Fibroblast of pulmonary artery (primary cell): ENCODE results near the gene KCTD11.

Experiments
- DNase-seq: peaks from one replicate; pipeline ENCODE4 v3.0.0-alpha.2; 2010; ENCODE audit warnings: low read depth
- H3K4me3 ChIP-seq: replicated peaks from 2 replicates; pipeline ENCODE4 v1.5.1; 2011; ENCODE audit warnings: low read depth, mild to moderate bottlenecking, control low read depth, low read length, moderate library complexity
- CTCF ChIP-seq: IDR thresholded peaks from 2 replicates; pipeline ENCODE4 v1.5.1; 2011; ENCODE audit warnings: mild to moderate bottlenecking, control low read depth, low read length, inconsistent platforms; ENCODE audit errors: missing control alignments

KCTD11 gene

GRCh38 chr17:7309628-7310027 lies 42.3 kb upstream of the KCTD11 start:
- peak overlapping the region; percentile 97 for H3K4me3 ChIP-seq
- no peak for TF ChIP-seq CTCF
- DNase-seq, result no peak

- no peak overlapping the region for H3K4me3 ChIP-seq
- no peak for TF ChIP-seq CTCF
- DNase-seq, result no peak
These were observed 40.8 kb upstream of the KCTD11 start for GRCh38 chr17:7311110-7311705.

GRCh38 chr17:7312432-7313087 lies 39.4 kb upstream of the KCTD11 start:
- TF ChIP-seq CTCF, result no peak
- no peak for DNase-seq
- no peak overlapping the region for H3K4me3 ChIP-seq

GRCh38 chr17:7313088-7313889 lies 38.7 kb upstream of the KCTD11 start:
- no peak overlapping the region for H3K4me3 ChIP-seq
- TF ChIP-seq CTCF, result no peak
- no peak for DNase-seq

GRCh38 chr17:7313890-7314718 lies 37.9 kb upstream of the KCTD11 start:
- no peak for TF ChIP-seq CTCF
- peak overlapping the region; percentile 82 for H3K4me3 ChIP-seq
- no peak for DNase-seq

- peak; percentile 76 for DNase-seq
- H3K4me3 ChIP-seq, result peak within 1 kb of the TSS; percentile 82
- TF ChIP-seq CTCF, result no peak
These were observed 37.0 kb upstream of the KCTD11 start, which contains the start of gene GPS2 for GRCh38 chr17:7314719-7315569. Gene GPS2 (minus strand): TSS chr17:7315360. CDS start chr17:7315052, 308 bp downstream.
